Keratinocyte (primary cell): Measurements from ENCODE around the gene TWSG1. TPM values are rescaled to one million over a fixed set of nuclear protein-coding genes. Genes with fewer than 3 reads are reported as not detected.
A peak's percentile ranks its signal among the peaks of the same experiment; 100 is the strongest.

Experiments
- DNase-seq: peaks from one replicate; pipeline ENCODE4 v3.0.0-alpha.2; 2011; ENCODE audit warnings: low read depth, missing footprints, low spot score
- FAIRE-seq: peaks from 2 replicates; lab custom pipeline; 2011; peaks lifted over from hg19 to GRCh38; lab: Jason Lieb, UNC
- H2AFZ ChIP-seq: 2 replicates; pipeline ENCODE4 v1.6.0; 2012; ENCODE audit warnings: low read length, control low read depth, inconsistent platforms; ENCODE audit not compliant: control insufficient read depth
- H3K27ac ChIP-seq: 2 replicates; pipeline ENCODE4 v1.5.1; 2011; ENCODE audit warnings: low read length; ENCODE audit not compliant: control insufficient read depth, insufficient read depth
- H3K27me3 ChIP-seq: 3 replicates; pipeline ENCODE4 v1.6.0; 2011; ENCODE audit warnings: low read length; ENCODE audit not compliant: control insufficient read depth, insufficient read depth; ENCODE audit errors: extremely low read depth
- H3K36me3 ChIP-seq, 2 experiments: 2 replicates in 1 of 2; 3 replicates in 1 of 2; pipeline ENCODE4 v1.5.1; 2011; ENCODE audit warnings: low read length in 2 of 2, mild to moderate bottlenecking in 1 of 2; ENCODE audit not compliant: control insufficient read depth in 2 of 2, insufficient read depth in 2 of 2; ENCODE audit errors: extremely low read depth in 1 of 2
- H3K4me1 ChIP-seq: 3 replicates; pipeline ENCODE4 v1.5.1; 2011; ENCODE audit warnings: low read length; ENCODE audit not compliant: control insufficient read depth, insufficient read depth; ENCODE audit errors: extremely low read depth
- H3K4me2 ChIP-seq: 3 replicates; pipeline ENCODE4 v1.6.0; 2011; ENCODE audit warnings: low read depth, low read length; ENCODE audit not compliant: control insufficient read depth, insufficient read depth; ENCODE audit errors: extremely low read depth
- H3K4me3 ChIP-seq, 3 experiments: fragments of 200-600 bp in 1 of 3; sonication (generic) in 1 of 3; 2 replicates in 2 of 3; 3 replicates in 1 of 3; pipeline ENCODE4 v1.5.1; 2011 to 2016; ENCODE audit warnings: low read length in 3 of 3, mild to moderate bottlenecking in 3 of 3, control low read depth in 2 of 3, inconsistent platforms in 1 of 3, low read depth in 1 of 3, mixed read lengths in 1 of 3, mixed run types in 1 of 3, moderate library complexity in 1 of 3; ENCODE audit not compliant: control insufficient read depth in 2 of 3, insufficient read depth in 2 of 3; ENCODE audit errors: extremely low read depth in 1 of 3
- H3K79me2 ChIP-seq: 2 replicates; pipeline ENCODE4 v1.6.0; 2012; ENCODE audit warnings: low read length; ENCODE audit not compliant: control insufficient read depth, insufficient read depth
- H3K9ac ChIP-seq: 3 replicates; pipeline ENCODE4 v1.6.0; 2011; ENCODE audit warnings: low read length; ENCODE audit not compliant: control insufficient read depth, insufficient read depth; ENCODE audit errors: extremely low read depth
- H3K9me1 ChIP-seq: 3 replicates; pipeline ENCODE4 v1.6.0; 2011; ENCODE audit warnings: low read length; ENCODE audit not compliant: control insufficient read depth, insufficient read depth; ENCODE audit errors: extremely low read depth
- H3K9me3 ChIP-seq: 2 replicates; pipeline ENCODE4 v1.5.1; 2012; ENCODE audit warnings: low read depth, low read length; ENCODE audit not compliant: control insufficient read depth
- H4K20me1 ChIP-seq: 3 replicates; pipeline ENCODE4 v1.6.0; 2011; ENCODE audit warnings: low read length; ENCODE audit not compliant: control insufficient read depth, insufficient read depth; ENCODE audit errors: extremely low read depth
- EZH2 ChIP-seq: IDR thresholded peaks from one replicate; pipeline ENCODE4 v1.6.1; 2012; ENCODE audit warnings: inconsistent platforms, mild to moderate bottlenecking, low read length, moderate library complexity
- dilution Hi-C: fragments of 300-500 bp; cut with MboI; formaldehyde crosslinking; loops from one replicate; pipeline ENCODE4 v1.7.0; 2020; ENCODE audit warnings: low sequenced_read_pairs; ENCODE audit not compliant: extremely low pct_ligation_motif_present
- polyA plus RNA-seq, 5 experiments: library from polyadenylated mRNA; depleted of rRNA in 3 of 5; stranded (reverse) in 3 of 5; stranded (forward) in 1 of 5; unstranded in 1 of 5; fragments of >200 nt; gene quantifications; 1 replicate in 1 of 5; 2 replicates in 3 of 5; 3 replicates in 1 of 5; pipeline versions ENCODE4 v1.2.1 to v1.2.3, GENCODE V29; 2011 to 2012; ENCODE audit warnings: missing spikeins in 2 of 5, low read depth in 1 of 5, low replicate concordance in 1 of 5
- TF ChIP-seq, protein P1 (sequence below), 3 experiments: IDR thresholded peaks in 1 of 3; conservative IDR thresholded peaks in 1 of 3; optimal IDR thresholded peaks in 1 of 3; 2 replicates in 2 of 3; 3 replicates in 1 of 3; pipeline versions ENCODE3 to v1.5.1; 2011; ENCODE audit warnings: low read length in 3 of 3, mild to moderate bottlenecking in 3 of 3, moderate library complexity in 2 of 3, control low read depth in 1 of 3, inconsistent platforms in 1 of 3; ENCODE audit not compliant: insufficient read depth in 2 of 3; ENCODE audit errors: extremely low read depth in 1 of 3

The TWSG1 gene
- polyA plus RNA-seq, 1 donor (not counting 4 experiments of a cell fraction or from before 2014, with no cell fraction given): 46.9 TPM

DNA sequence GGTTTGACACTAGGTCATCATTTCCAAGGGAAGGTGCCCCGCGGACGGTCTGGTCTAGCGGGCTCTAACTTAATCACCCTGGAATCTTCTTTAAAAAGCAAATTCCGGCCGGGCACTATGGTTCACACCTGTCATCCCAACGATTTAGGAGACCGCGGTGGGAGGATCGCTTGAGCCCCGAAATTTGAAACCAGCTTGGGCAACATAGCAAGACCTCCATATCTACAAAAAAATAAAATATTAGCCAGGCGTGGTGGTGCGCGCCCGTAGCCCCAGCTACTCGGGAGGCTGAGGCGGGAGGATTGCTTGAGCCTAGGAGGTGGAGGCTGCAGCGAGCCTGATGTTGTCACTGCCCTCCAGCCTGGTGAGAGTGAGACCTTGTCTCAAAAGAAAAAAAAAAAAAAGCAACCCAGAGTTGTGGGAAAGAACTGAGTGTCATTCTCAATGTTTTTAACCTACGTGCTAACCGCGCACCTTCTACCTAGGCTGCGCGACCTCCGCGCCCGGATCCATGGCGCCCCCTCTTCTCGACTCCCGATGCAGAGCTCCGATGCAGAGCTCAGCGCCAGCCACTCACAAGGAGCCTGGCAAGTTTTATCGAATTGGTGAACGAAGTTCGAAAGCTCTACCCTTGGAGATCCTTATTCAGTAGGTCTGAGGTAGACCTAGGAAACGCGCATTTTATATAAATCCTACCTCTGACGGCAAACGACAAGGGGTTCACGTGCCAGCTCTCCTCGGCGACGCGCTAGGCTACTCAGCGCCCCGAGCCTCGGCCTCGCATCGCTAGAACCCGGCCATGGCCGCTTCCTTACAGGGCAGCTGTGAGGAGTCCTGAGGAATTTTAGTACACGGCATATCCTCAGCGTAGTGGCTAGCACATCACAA is 888 bp upstream of the TWSG1 start:
- peaks cover 16% of the 10 kb centered on the region for H3K79me2 ChIP-seq
- H3K4me1 ChIP-seq: peaks cover 3% of the 10 kb centered on the region
- H3K4me3 ChIP-seq: peak overlapping the region; percentile 59 to 67 (median 63)
- peak overlapping the region; percentile 32 for H3K27ac ChIP-seq
- peak overlapping the region; percentile 91 for H2AFZ ChIP-seq
- DNase-seq (no peak), FAIRE-seq (peak; percentile 71)
- no peaks in the 10 kb centered on the region for H3K9me3 ChIP-seq
- dilution Hi-C loops: no loop called here
- no peaks in the 10 kb centered on the region for H4K20me1 ChIP-seq
- H3K27me3 ChIP-seq: no peaks in the 10 kb centered on the region
- TF ChIP-seq, protein P1, sequence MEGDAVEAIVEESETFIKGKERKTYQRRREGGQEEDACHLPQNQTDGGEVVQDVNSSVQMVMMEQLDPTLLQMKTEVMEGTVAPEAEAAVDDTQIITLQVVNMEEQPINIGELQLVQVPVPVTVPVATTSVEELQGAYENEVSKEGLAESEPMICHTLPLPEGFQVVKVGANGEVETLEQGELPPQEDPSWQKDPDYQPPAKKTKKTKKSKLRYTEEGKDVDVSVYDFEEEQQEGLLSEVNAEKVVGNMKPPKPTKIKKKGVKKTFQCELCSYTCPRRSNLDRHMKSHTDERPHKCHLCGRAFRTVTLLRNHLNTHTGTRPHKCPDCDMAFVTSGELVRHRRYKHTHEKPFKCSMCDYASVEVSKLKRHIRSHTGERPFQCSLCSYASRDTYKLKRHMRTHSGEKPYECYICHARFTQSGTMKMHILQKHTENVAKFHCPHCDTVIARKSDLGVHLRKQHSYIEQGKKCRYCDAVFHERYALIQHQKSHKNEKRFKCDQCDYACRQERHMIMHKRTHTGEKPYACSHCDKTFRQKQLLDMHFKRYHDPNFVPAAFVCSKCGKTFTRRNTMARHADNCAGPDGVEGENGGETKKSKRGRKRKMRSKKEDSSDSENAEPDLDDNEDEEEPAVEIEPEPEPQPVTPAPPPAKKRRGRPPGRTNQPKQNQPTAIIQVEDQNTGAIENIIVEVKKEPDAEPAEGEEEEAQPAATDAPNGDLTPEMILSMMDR (optimal IDR thresholded peaks at IDR 0.05 in 1 of 3, IDR thresholded peaks at IDR 0.05 in 1 of 3, conservative IDR thresholded peaks at IDR 0.05 in 1 of 3; ENCODE audit: extremely low read depth in 1 of 3, insufficient read depth in 2 of 3, low read length in 3 of 3): peak in 1 of 3 experiments; percentile 20
- no peak for TF ChIP-seq EZH2
- no peaks in the 10 kb centered on the region for H3K9me1 ChIP-seq
- H3K4me2 ChIP-seq: peak overlapping the region; percentile 86
- H3K9ac ChIP-seq: peak overlapping the region; percentile 66
- peaks cover 0 to 2% of the 10 kb centered on the region in 2 experiments for H3K36me3 ChIP-seq

DNA sequence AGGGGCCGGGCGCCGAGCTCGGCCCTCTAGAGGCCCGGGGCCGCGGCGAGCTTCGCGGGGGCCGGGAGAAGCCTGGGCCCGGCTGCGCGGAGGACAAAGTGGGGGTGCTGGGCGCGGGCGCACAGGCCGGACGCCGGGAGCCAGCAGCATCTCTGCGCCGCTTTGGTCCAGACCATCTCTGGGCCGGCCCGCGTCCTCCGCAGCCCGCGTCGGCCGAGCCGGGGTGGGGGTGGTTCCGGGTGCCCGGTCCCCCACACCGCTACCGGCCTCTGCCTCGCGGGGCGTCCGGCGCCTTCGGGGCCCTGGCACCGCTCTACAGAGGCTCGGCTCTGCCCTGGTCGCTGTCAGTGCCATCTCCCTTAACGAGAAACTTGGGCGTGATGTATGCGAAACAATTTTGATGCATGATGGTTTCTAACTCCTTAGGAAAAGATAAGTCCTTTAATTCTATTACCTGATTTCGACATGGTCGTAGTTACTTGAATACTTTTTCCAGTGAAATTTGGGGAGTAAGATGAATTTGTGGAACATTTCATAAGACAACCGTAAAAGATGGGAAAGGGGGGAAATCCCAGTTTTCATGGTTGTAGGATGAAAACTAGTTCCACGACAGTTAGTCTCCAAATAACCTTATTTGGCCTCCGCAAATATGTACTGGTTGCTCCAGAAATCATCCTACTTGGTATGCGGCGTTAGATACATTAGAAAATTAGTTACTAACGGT is 562 bp downstream of the TWSG1 start:
- no peak for FAIRE-seq
- Histone ChIP-seq H3K79me2 (peaks cover 16% of the 10 kb centered on the region), H2AFZ (peak overlapping the region; percentile 70), H3K36me3 (peaks cover 0 to 2% of the 10 kb centered on the region in 2 experiments), H3K4me1 (peaks cover 3% of the 10 kb centered on the region), H3K9me1 (no peaks in the 10 kb centered on the region), H3K4me2 (peak overlapping the region; percentile 95), H3K9ac (peak overlapping the region; percentile 74), H4K20me1 (no peaks in the 10 kb centered on the region), H3K9me3 (no peaks in the 10 kb centered on the region), H3K4me3 (peak overlapping the region; percentile 59 to 85 (median 78)), H3K27me3 (no peaks in the 10 kb centered on the region), H3K27ac (peak overlapping the region; percentile 29)
- TF ChIP-seq, protein P1 (optimal IDR thresholded peaks at IDR 0.05 in 1 of 3, IDR thresholded peaks at IDR 0.05 in 1 of 3, conservative IDR thresholded peaks at IDR 0.05 in 1 of 3; ENCODE audit: extremely low read depth in 1 of 3, insufficient read depth in 2 of 3, low read length in 3 of 3): no peak
- TF ChIP-seq EZH2: no peak
- dilution Hi-C loops: no loop called here
- no peak for DNase-seq
